HepG2 (cell line): Measurements from ENCODE around the gene UBR1. TPM values are rescaled to one million over a fixed set of nuclear protein-coding genes. Genes with fewer than 3 reads are reported as not detected.

Experiments
- KMT2B ChIP-seq: IDR thresholded peaks from 2 replicates; pipeline ENCODE4 v1.6.1; 2016; ENCODE audit warnings: missing genetic modification reagents, missing compliant biosample characterization
- NAIF1 ChIP-seq: sonication (generic); formaldehyde crosslinking; IDR thresholded peaks from 2 replicates; pipeline ENCODE4 v1.5.0; 2020; ENCODE audit warnings: mild to moderate bottlenecking, missing genetic modification reagents, borderline replicate concordance
- NFKB2 ChIP-seq: sonication (generic); formaldehyde crosslinking; IDR thresholded peaks from 2 replicates; pipeline ENCODE4 v1.4.0; 2020; ENCODE audit warnings: missing genetic modification reagents, borderline replicate concordance
- SP1 ChIP-seq, 2 experiments: fragments of 450-650 bp in 1 of 2; sonication (generic) in 1 of 2; formaldehyde crosslinking in 1 of 2; IDR thresholded peaks; 2 replicates each; pipeline versions ENCODE4 v1.4.0 to v1.6.1; 2016 to 2020; ENCODE audit warnings: missing genetic modification reagents in 1 of 2
- ZFX ChIP-seq: sonication (generic); formaldehyde crosslinking; IDR thresholded peaks from 2 replicates; pipeline ENCODE4 v1.4.0; 2020; ENCODE audit warnings: mild to moderate bottlenecking, low read depth, missing genetic modification reagents, moderate library complexity
- ZNF10 ChIP-seq: sonication (generic); formaldehyde crosslinking; IDR thresholded peaks from 2 replicates; pipeline ENCODE4 v1.4.0; 2020; ENCODE audit warnings: mild to moderate bottlenecking, low read depth, missing genetic modification reagents, borderline replicate concordance
- ZNF121 ChIP-seq: sonication (generic); formaldehyde crosslinking; IDR thresholded peaks from 2 replicates; pipeline ENCODE4 v1.5.0; 2020; ENCODE audit warnings: mild to moderate bottlenecking, missing genetic modification reagents
- ZNF317 ChIP-seq: sonication (generic); formaldehyde crosslinking; IDR thresholded peaks from 2 replicates; pipeline ENCODE4 v1.5.0; 2020; ENCODE audit warnings: mild to moderate bottlenecking, missing genetic modification reagents
- ZNF468 ChIP-seq: sonication (generic); formaldehyde crosslinking; IDR thresholded peaks from 2 replicates; pipeline ENCODE4 v1.8.0; 2022; ENCODE audit warnings: mild to moderate bottlenecking, moderate library complexity, missing genetic modification reagents
- ZNF841 ChIP-seq: sonication (generic); formaldehyde crosslinking; IDR thresholded peaks from 2 replicates; pipeline ENCODE4 v1.8.1; 2023; ENCODE audit warnings: missing genetic modification reagents, borderline replicate concordance
- ZNF850 ChIP-seq: sonication (generic); formaldehyde crosslinking; conservative IDR thresholded peaks from 2 replicates; pipeline ENCODE4 v1.9.0; 2021; ENCODE audit warnings: mild to moderate bottlenecking, missing genetic modification reagents
- polyA plus RNA-seq, 8 experiments: library from polyadenylated mRNA; depleted of rRNA in 3 of 8; stranded (reverse) in 7 of 8; unstranded in 1 of 8; fragments of >200 nt; fragmentation: Illumina TruSeq in 4 of 8; extraction: Trizol in 4 of 8; gene quantifications; 2 replicates each; pipeline versions ENCODE4 v1.2.1 to v1.2.3, GENCODE V29; 2011 to 2016; ENCODE audit warnings: low read depth in 4 of 8, missing spikeins in 1 of 8, mixed read lengths in 1 of 8; ENCODE audit not compliant: insufficient read depth in 1 of 8
- total RNA-seq, 5 experiments: library from RNA; depleted of rRNA; stranded (reverse); fragments of >200 nt; fragmentation: Illumina TruSeq; extraction: Trizol; gene quantifications; 2 replicates each; pipeline ENCODE4 v1.2.3, GENCODE V29; 2016; ENCODE audit warnings: low read depth in 1 of 5
- TF ChIP-seq, protein P1 (sequence below): sonication (generic); formaldehyde crosslinking; IDR thresholded peaks from 2 replicates; pipeline ENCODE4 v1.4.0; 2020; ENCODE audit warnings: mild to moderate bottlenecking, missing genetic modification reagents
- TF ChIP-seq, protein P2 (sequence below): IDR thresholded peaks from 2 replicates; pipeline ENCODE4 v1.6.1; 2012; ENCODE audit warnings: inconsistent platforms
- TF ChIP-seq, protein P3 (sequence below): IDR thresholded peaks from 2 replicates; pipeline ENCODE4 v1.6.1; 2016; ENCODE audit warnings: mild to moderate bottlenecking, missing biosample characterization, missing genetic modification reagents
- TF ChIP-seq, protein P4 (sequence below): IDR thresholded peaks from 2 replicates; pipeline ENCODE4 v1.6.1; 2016; ENCODE audit warnings: low read depth, control low read depth
- TF ChIP-seq, protein P5 (sequence below): sonication (generic); formaldehyde crosslinking; IDR thresholded peaks from 2 replicates; pipeline ENCODE4 v1.5.0; 2020; ENCODE audit warnings: mild to moderate bottlenecking, missing genetic modification reagents
- TF ChIP-seq, protein P6 (sequence below): sonication (generic); formaldehyde crosslinking; IDR thresholded peaks from 2 replicates; pipeline ENCODE4 v1.9.0; 2021; ENCODE audit warnings: missing genetic modification reagents, mild to moderate bottlenecking, borderline replicate concordance

Gene UBR1
- total and polyA plus RNA-seq, 2 of the 13 experiments (the other 11 are each of a cell fraction or from before 2014, with no cell fraction given): 6.4 to 18.0 TPM

DNA sequence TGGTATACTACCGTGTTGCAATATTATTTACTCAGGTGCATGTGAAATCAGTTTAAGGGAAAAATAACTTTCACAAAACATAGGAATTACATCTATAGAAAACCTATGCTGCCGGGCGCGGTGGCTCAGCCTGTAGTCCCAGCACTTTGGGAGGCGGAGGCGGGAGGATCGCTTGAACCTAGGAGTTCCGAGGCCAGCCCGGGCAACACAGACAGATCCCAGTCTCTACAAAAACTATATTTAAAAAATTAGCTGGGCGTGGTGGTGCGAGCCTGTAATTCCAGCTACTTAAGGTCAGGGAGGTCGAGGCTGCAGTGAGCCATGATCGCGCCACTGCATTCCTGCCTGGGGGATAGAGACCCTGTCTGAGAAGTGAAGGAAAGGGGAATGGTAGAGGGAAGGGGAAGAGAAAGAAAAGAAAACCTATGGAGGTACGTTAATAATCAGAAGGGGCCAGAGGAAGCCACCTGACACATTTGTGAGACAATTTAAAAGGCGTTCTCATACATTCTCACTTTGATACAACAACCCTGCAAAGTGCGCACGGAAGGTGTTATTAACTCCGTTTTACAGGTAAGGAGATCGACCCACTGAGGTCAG is 27.1 kb upstream of the UBR1 start (continued):
- TF ChIP-seq, protein P1, sequence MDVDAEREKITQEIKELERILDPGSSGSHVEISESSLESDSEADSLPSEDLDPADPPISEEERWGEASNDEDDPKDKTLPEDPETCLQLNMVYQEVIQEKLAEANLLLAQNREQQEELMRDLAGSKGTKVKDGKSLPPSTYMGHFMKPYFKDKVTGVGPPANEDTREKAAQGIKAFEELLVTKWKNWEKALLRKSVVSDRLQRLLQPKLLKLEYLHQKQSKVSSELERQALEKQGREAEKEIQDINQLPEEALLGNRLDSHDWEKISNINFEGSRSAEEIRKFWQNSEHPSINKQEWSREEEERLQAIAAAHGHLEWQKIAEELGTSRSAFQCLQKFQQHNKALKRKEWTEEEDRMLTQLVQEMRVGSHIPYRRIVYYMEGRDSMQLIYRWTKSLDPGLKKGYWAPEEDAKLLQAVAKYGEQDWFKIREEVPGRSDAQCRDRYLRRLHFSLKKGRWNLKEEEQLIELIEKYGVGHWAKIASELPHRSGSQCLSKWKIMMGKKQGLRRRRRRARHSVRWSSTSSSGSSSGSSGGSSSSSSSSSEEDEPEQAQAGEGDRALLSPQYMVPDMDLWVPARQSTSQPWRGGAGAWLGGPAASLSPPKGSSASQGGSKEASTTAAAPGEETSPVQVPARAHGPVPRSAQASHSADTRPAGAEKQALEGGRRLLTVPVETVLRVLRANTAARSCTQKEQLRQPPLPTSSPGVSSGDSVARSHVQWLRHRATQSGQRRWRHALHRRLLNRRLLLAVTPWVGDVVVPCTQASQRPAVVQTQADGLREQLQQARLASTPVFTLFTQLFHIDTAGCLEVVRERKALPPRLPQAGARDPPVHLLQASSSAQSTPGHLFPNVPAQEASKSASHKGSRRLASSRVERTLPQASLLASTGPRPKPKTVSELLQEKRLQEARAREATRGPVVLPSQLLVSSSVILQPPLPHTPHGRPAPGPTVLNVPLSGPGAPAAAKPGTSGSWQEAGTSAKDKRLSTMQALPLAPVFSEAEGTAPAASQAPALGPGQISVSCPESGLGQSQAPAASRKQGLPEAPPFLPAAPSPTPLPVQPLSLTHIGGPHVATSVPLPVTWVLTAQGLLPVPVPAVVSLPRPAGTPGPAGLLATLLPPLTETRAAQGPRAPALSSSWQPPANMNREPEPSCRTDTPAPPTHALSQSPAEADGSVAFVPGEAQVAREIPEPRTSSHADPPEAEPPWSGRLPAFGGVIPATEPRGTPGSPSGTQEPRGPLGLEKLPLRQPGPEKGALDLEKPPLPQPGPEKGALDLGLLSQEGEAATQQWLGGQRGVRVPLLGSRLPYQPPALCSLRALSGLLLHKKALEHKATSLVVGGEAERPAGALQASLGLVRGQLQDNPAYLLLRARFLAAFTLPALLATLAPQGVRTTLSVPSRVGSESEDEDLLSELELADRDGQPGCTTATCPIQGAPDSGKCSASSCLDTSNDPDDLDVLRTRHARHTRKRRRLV (CRISPR knock-in tag): 0 out of 2 replicates have a peak, but pooled peaks have one; percentile 30
- TF ChIP-seq KMT2B (CRISPR knock-in tag) (no peak), ZNF317 (CRISPR knock-in tag) (0 out of 2 replicates have a peak, but pooled peaks have one; percentile 24), ZFX (no peak), ZNF468 (CRISPR knock-in tag) (no peak), ZNF841 (CRISPR knock-in tag) (no peak), ZNF121 (CRISPR knock-in tag) (peak; percentile 96), ZNF850 (no peak), ZNF10 (CRISPR knock-in tag) (no peak), NFKB2 (CRISPR knock-in tag) (no peak), SP1 (IDR thresholded peaks at IDR 0.05) (no peak), SP1 (CRISPR knock-in tag; IDR thresholded peaks at IDR 0.05) (no peak), NAIF1 (CRISPR knock-in tag) (0 out of 2 replicates have a peak, but pooled peaks have one; percentile 28)
- TF ChIP-seq, protein P2, sequence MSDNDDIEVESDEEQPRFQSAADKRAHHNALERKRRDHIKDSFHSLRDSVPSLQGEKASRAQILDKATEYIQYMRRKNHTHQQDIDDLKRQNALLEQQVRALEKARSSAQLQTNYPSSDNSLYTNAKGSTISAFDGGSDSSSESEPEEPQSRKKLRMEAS: no peak
- TF ChIP-seq, protein P3, sequence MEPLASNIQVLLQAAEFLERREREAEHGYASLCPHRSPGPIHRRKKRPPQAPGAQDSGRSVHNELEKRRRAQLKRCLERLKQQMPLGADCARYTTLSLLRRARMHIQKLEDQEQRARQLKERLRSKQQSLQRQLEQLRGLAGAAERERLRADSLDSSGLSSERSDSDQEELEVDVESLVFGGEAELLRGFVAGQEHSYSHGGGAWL (CRISPR knock-in tag): no peak
- TF ChIP-seq, protein P4, sequence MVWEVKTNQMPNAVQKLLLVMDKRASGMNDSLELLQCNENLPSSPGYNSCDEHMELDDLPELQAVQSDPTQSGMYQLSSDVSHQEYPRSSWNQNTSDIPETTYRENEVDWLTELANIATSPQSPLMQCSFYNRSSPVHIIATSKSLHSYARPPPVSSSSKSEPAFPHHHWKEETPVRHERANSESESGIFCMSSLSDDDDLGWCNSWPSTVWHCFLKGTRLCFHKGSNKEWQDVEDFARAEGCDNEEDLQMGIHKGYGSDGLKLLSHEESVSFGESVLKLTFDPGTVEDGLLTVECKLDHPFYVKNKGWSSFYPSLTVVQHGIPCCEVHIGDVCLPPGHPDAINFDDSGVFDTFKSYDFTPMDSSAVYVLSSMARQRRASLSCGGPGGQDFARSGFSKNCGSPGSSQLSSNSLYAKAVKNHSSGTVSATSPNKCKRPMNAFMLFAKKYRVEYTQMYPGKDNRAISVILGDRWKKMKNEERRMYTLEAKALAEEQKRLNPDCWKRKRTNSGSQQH (CRISPR knock-in tag): no peak
- TF ChIP-seq, protein P5, sequence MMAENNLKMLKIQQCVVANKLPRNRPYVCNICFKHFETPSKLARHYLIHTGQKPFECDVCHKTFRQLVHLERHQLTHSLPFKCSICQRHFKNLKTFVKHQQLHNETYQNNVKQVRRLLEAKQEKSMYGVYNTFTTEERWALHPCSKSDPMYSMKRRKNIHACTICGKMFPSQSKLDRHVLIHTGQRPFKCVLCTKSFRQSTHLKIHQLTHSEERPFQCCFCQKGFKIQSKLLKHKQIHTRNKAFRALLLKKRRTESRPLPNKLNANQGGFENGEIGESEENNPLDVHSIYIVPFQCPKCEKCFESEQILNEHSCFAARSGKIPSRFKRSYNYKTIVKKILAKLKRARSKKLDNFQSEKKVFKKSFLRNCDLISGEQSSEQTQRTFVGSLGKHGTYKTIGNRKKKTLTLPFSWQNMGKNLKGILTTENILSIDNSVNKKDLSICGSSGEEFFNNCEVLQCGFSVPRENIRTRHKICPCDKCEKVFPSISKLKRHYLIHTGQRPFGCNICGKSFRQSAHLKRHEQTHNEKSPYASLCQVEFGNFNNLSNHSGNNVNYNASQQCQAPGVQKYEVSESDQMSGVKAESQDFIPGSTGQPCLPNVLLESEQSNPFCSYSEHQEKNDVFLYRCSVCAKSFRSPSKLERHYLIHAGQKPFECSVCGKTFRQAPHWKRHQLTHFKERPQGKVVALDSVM (CRISPR knock-in tag): peak; percentile 97
- TF ChIP-seq, protein P6, sequence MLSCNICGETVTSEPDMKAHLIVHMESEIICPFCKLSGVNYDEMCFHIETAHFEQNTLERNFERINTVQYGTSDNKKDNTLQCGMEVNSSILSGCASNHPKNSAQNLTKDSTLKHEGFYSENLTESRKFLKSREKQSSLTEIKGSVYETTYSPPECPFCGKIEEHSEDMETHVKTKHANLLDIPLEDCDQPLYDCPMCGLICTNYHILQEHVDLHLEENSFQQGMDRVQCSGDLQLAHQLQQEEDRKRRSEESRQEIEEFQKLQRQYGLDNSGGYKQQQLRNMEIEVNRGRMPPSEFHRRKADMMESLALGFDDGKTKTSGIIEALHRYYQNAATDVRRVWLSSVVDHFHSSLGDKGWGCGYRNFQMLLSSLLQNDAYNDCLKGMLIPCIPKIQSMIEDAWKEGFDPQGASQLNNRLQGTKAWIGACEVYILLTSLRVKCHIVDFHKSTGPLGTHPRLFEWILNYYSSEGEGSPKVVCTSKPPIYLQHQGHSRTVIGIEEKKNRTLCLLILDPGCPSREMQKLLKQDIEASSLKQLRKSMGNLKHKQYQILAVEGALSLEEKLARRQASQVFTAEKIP (CRISPR knock-in tag): no peak
